ENCODE measurements around the gene ATG3. TPM values are rescaled to one million over a fixed set of nuclear protein-coding genes. Genes with fewer than 3 reads are reported as not detected.

ATG3 gene
- total RNA-seq, 1 experiment from 2014 or later = 59.3 TPM

GRCh38 chr3:112606098-112606497, 44.3 kb upstream of the ATG3 start:
- H3K27me3 Mint-ChIP-seq (ENCODE audit: low read depth) = no peaks in the 10 kb centered on the region

More at GRCh38 chr3:112606098-112606497, 44.3 kb upstream of the ATG3 start:
- Histone ChIP-seq H4K8ac (replicated peaks; ENCODE audit: insufficient read length, low read depth, low read length) (no peak overlapping the region), H3K23me2 (ENCODE audit: insufficient read length, low read depth, low read length, poor library complexity, severe bottlenecking) (no peaks in the 10 kb centered on the region), H3K23ac (ENCODE audit: insufficient read length, low read depth, low read length) (no peak overlapping the region), H3T11ph (ENCODE audit: low read length) (no peak overlapping the region), H2BK12ac (ENCODE audit: insufficient read length, low read depth, low read length) (no peak overlapping the region), H3K9ac (ENCODE audit: extremely low read depth, insufficient read length, low read length) (no peak overlapping the region), H3K18ac (ENCODE audit: insufficient read length, low read depth, low read length) (no peak overlapping the region), H4K91ac (ENCODE audit: insufficient read length, low read depth, low read length) (no peak overlapping the region), H2BK20ac (ENCODE audit: low read depth, low read length, poor library complexity, severe bottlenecking) (no peak overlapping the region), H3K4me1 (ENCODE audit: insufficient read depth, low read length) (no peaks in the 10 kb centered on the region), H3K27me3 (ENCODE audit: insufficient read depth, low read length) (no peaks in the 10 kb centered on the region), H2BK5ac (ENCODE audit: insufficient read length, low read length) (no peak overlapping the region), H2AFZ (ENCODE audit: low read length) (no peak overlapping the region), H3K4ac (ENCODE audit: low read depth, low read length) (no peak overlapping the region), H3K56ac (ENCODE audit: insufficient read length, low read depth, low read length) (no peak overlapping the region), H4K20me1 (ENCODE audit: control insufficient read depth, insufficient read depth, insufficient read length) (no peaks in the 10 kb centered on the region), H3K4me2 (ENCODE audit: insufficient read depth, insufficient read length, low read length) (no peak overlapping the region), H3K27ac (ENCODE audit: insufficient read length, low read depth, low read length) (no peak overlapping the region), H3K79me1 (ENCODE audit: insufficient read depth, low read depth, low read length, poor library complexity, severe bottlenecking) (no peaks in the 10 kb centered on the region), H3K14ac (ENCODE audit: insufficient read depth, low read length) (no peak overlapping the region), H3K9me3 (ENCODE audit: control insufficient read depth, low read depth, low read length) (no peaks in the 10 kb centered on the region), H2BK120ac (ENCODE audit: low read depth, low read length, poor library complexity, severe bottlenecking) (no peak overlapping the region), H4K5ac (ENCODE audit: insufficient read length, low read depth, low read length) (no peak overlapping the region), H2AK5ac (ENCODE audit: insufficient read length, low read length) (no peak overlapping the region), H2BK15ac (ENCODE audit: low read depth, low read length) (no peak overlapping the region), H3K79me2 (ENCODE audit: insufficient read depth, low read length) (no peaks in the 10 kb centered on the region)
- H3K9me3 Mint-ChIP-seq = no peaks in the 10 kb centered on the region
- no peak overlapping the region for H3K4me3 Mint-ChIP-seq
- WGBS (ENCODE audit: extremely low coverage, insufficient read length, low lambda C conversion rate) = no CpG with 5 or more reads among the region's 2 CpGs
- peaks cover 9 to 11% of the 10 kb centered on the region in 2 experiments; a peak in 3 of 4 replicates for H3K4me1 Mint-ChIP-seq
- H3K27ac Mint-ChIP-seq = no peak overlapping the region
- DNase-seq = no peak
- no peak for TF ChIP-seq CTCF (conservative IDR thresholded peaks at IDR 0.05)
- no peaks in the 10 kb centered on the region for H3K36me3 Mint-ChIP-seq (ENCODE audit: insufficient read depth in 1 of 3, low read depth in 3 of 3)

Measured in H9 (cell line).